HEK293 (cell line): ENCODE measurements around the gene UBAC2.

Source experiments
- CTCF ChIP-seq: fragments of 450-650 bp; formaldehyde crosslinking; IDR thresholded peaks from 2 replicates; pipeline ENCODE4 v1.5.1; 2016; ENCODE audit warnings: missing biosample characterization, missing genetic modification characterization
- MZF1 ChIP-seq: fragments of 450-650 bp; formaldehyde crosslinking; IDR thresholded peaks from 2 replicates; pipeline ENCODE4 v1.5.1; 2017; ENCODE audit warnings: missing biosample characterization, missing genetic modification characterization, borderline replicate concordance
- ZBTB20 ChIP-seq: fragments of 450-650 bp; formaldehyde crosslinking; IDR thresholded peaks from 2 replicates; pipeline ENCODE4 v1.5.1; 2016; ENCODE audit warnings: missing biosample characterization, missing genetic modification characterization
- ZNF121 ChIP-seq: fragments of 450-650 bp; formaldehyde crosslinking; IDR thresholded peaks from 2 replicates; pipeline ENCODE4 v1.5.1; 2016; ENCODE audit warnings: missing biosample characterization, missing genetic modification characterization
- ZNF146 ChIP-seq: fragments of 450-650 bp; formaldehyde crosslinking; IDR thresholded peaks from 2 replicates; pipeline ENCODE4 v1.5.1; 2016; ENCODE audit warnings: missing biosample characterization, missing genetic modification characterization
- ZNF292 ChIP-seq: fragments of 450-650 bp; formaldehyde crosslinking; IDR thresholded peaks from 2 replicates; pipeline ENCODE4 v1.5.1; 2016; ENCODE audit warnings: low read depth, missing biosample characterization, missing genetic modification characterization, borderline replicate concordance
- ZNF324 ChIP-seq: fragments of 450-650 bp; formaldehyde crosslinking; IDR thresholded peaks from 2 replicates; pipeline ENCODE4 v1.5.1; 2016; ENCODE audit warnings: missing biosample characterization, missing genetic modification characterization
- ZNF335 ChIP-seq: fragments of 450-650 bp; formaldehyde crosslinking; conservative IDR thresholded peaks from 2 replicates; pipeline ENCODE4 v1.5.1; 2016; ENCODE audit warnings: missing biosample characterization, missing genetic modification characterization
- ZNF398 ChIP-seq: fragments of 450-650 bp; formaldehyde crosslinking; IDR thresholded peaks from 2 replicates; pipeline ENCODE4 v1.5.1; 2017; ENCODE audit warnings: missing biosample characterization, missing genetic modification characterization
- ZNF518A ChIP-seq: fragments of 450-650 bp; formaldehyde crosslinking; conservative IDR thresholded peaks from 2 replicates; pipeline ENCODE4 v1.5.1; 2016; ENCODE audit warnings: low read depth, missing biosample characterization, missing genetic modification characterization

GRCh38 chr13:99206226-99206625 lies 5.6 kb downstream of the UBAC2 start:
- TF ChIP-seq ZNF335 (no peak), ZNF518A (tag by site-specific recombination) (no peak), CTCF (tag by site-specific recombination) (no peak), ZBTB20 (tag by site-specific recombination) (no peak), ZNF121 (tag by site-specific recombination) (no peak), ZNF324 (tag by site-specific recombination) (no peak), ZNF292 (no peak), ZNF146 (tag by site-specific recombination) (no peak), MZF1 (tag by site-specific recombination) (no peak), ZNF398 (tag by site-specific recombination) (no peak)
